Body of pancreas (tissue), 4 donors: ENCODE measurements around the gene SPZ1.

Source experiments
- POLR2A ChIP-seq, 3 donors: fragments of 450-650 bp; IDR thresholded peaks; one replicate each; pipeline ENCODE4 v1.6.1; 2016; ENCODE audit warnings: antibody characterized with exemption in 3 of 3, mild to moderate bottlenecking in 2 of 3
- TF ChIP-seq, protein P1 (sequence below), 7 experiments: fragments of 450-650 bp in 4 of 7; fragments of 200-600 bp in 3 of 7; sonication (generic) in 3 of 7; IDR thresholded peaks; one replicate each; pipeline ENCODE4 v1.5.1; 2016 to 2019; ENCODE audit warnings: antibody characterized with exemption in 7 of 7

DNA sequence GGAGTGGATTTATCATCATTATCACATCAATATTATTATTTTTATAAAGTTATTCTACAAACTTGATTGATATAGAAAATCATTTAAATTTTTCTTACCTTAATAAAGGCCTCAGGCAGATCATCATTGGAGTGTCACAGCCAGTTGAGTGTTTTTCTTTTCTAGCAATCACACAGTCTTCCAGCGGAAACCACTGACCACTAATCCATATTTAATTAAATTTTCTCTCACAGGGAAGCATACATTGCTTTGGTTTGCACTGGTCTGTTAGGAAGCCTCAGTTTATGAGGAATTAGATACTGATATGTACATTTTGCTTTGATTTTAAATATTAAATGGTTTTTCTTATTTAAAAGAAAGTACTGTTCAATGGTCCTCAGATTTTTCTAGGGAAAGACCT, 6.7 kb downstream of the SPZ1 start:
- TF ChIP-seq POLR2A (IDR thresholded peaks at IDR 0.05) = no peak
- TF ChIP-seq, protein P1, sequence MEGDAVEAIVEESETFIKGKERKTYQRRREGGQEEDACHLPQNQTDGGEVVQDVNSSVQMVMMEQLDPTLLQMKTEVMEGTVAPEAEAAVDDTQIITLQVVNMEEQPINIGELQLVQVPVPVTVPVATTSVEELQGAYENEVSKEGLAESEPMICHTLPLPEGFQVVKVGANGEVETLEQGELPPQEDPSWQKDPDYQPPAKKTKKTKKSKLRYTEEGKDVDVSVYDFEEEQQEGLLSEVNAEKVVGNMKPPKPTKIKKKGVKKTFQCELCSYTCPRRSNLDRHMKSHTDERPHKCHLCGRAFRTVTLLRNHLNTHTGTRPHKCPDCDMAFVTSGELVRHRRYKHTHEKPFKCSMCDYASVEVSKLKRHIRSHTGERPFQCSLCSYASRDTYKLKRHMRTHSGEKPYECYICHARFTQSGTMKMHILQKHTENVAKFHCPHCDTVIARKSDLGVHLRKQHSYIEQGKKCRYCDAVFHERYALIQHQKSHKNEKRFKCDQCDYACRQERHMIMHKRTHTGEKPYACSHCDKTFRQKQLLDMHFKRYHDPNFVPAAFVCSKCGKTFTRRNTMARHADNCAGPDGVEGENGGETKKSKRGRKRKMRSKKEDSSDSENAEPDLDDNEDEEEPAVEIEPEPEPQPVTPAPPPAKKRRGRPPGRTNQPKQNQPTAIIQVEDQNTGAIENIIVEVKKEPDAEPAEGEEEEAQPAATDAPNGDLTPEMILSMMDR (IDR thresholded peaks at IDR 0.05) = no peak
